Lung (tissue), 13 donors: Measurements from ENCODE around the gene PRPF39. TPM values are rescaled to one million over a fixed set of nuclear protein-coding genes. Genes with fewer than 3 reads are reported as not detected.
A peak's percentile ranks its signal among the peaks of the same experiment; 100 is the strongest.

Experiments used
- ATAC-seq: fragments of 200-7000 bp; cut with Tn5 transposase; one replicate; pipeline ENCODE4 v1.9.1; 2020; ENCODE audit warnings: moderate number of reproducible peaks; ENCODE audit not compliant: insufficient read depth, low FRiP score
- DNase-seq, 3 donors: peaks; one replicate each; pipeline ENCODE4 v3.0.0-alpha.2; 2013 to 2017
- H3K27ac ChIP-seq, 2 donors: one replicate each; pipeline ENCODE4 v1.5.1; 2013; ENCODE audit warnings: mild to moderate bottlenecking in 2 of 2, moderate library complexity in 2 of 2, control low read depth in 1 of 2, inconsistent platforms in 1 of 2, low read depth in 1 of 2, low read length in 1 of 2
- H3K27me3 ChIP-seq, 3 donors: one replicate each; pipeline ENCODE4 v1.5.1; 2013; ENCODE audit warnings: low read length in 2 of 3; ENCODE audit not compliant: control insufficient read depth in 3 of 3, insufficient read depth in 3 of 3
- H3K36me3 ChIP-seq, 4 donors: one replicate each; pipeline ENCODE4 v1.5.1; 2013; ENCODE audit warnings: low read length in 4 of 4, mild to moderate bottlenecking in 1 of 4, moderate library complexity in 1 of 4; ENCODE audit not compliant: control insufficient read depth in 4 of 4, insufficient read depth in 4 of 4
- H3K4me1 ChIP-seq, 5 donors: one replicate each; pipeline ENCODE4 v1.5.1; 2013; ENCODE audit warnings: low read length in 5 of 5, mild to moderate bottlenecking in 2 of 5, moderate library complexity in 1 of 5; ENCODE audit not compliant: control insufficient read depth in 5 of 5, insufficient read depth in 5 of 5
- H3K4me3 ChIP-seq: one replicate; pipeline ENCODE4 v1.5.1; 2013; ENCODE audit warnings: mild to moderate bottlenecking, control low read depth, moderate library complexity
- H3K9ac ChIP-seq, 2 donors: one replicate each; pipeline ENCODE4 v1.5.1; 2013; ENCODE audit warnings: low read length in 2 of 2, control low read depth in 1 of 2; ENCODE audit not compliant: insufficient read depth in 1 of 2
- H3K9me3 ChIP-seq, 4 donors: one replicate each; pipeline ENCODE4 v1.5.1; 2013; ENCODE audit warnings: low read length in 3 of 4, mild to moderate bottlenecking in 1 of 4, moderate library complexity in 1 of 4; ENCODE audit not compliant: control insufficient read depth in 4 of 4, insufficient read depth in 3 of 4
- CTCF ChIP-seq: IDR thresholded peaks from 2 replicates; pipeline ENCODE4 v1.5.1; 2012; ENCODE audit warnings: mild to moderate bottlenecking; ENCODE audit errors: control extremely low read depth, extremely low read depth
- polyA plus RNA-seq, 2 donors: library from polyadenylated mRNA; stranded (reverse); fragments of 200-250 nt; gene quantifications; one replicate each; pipeline ENCODE4 v1.2.1, GENCODE V29; 2013
- small RNA-seq: library from RNA; depleted of rRNA; stranded (forward); fragments of <200 nt; gene quantifications from one replicate; pipeline ENCODE3, GENCODE V24; 2014; ENCODE audit warnings: low replicate concordance
- total RNA-seq, 2 donors: library from RNA; depleted of rRNA in 1 of 2; stranded (reverse); fragments of >200 nt in 1 of 2; gene quantifications; one replicate each; pipeline ENCODE4 v1.2.1, GENCODE V29; 2014 to 2021
- donor health status: control.
- donor health status: control.
- donor health status: Bipolar disorder and iron deficiency.
- donor health status: healthy.
- donor health status: DM: yes; HTN: yes; CAD: no.

PRPF39 gene
- total and polyA plus RNA-seq, 4 donors = 10.9 to 79.7 (median 29.7) TPM

- TF ChIP-seq CTCF = no peak
- no peaks in the 10 kb centered on the region for H3K9me3 ChIP-seq
- no peaks in the 10 kb centered on the region for H3K27me3 ChIP-seq
- no peak overlapping the region for H3K27ac ChIP-seq
- no peak for ATAC-seq
- no peak overlapping the region for H3K4me3 ChIP-seq
- peaks cover 0 to 2% (median under 1%) of the 10 kb centered on the region in 4 donors for H3K36me3 ChIP-seq
- no peak for DNase-seq
- H3K4me1 ChIP-seq = no peaks in the 10 kb centered on the region
- H3K9ac ChIP-seq = no peak overlapping the region
These were observed 72.2 kb downstream of the PRPF39 start for GRCh38 chr14:45156067-45156466.

Small RNA genes within 50 kb of the gene (small RNA-seq; reads per million reads assigned to genes)
- not detected for gene RF00151
- 2,953 reads per million, percentile 100 among the genes with 10 or more reads in this experiment for gene SNORD127

Other genes starting within 250 kb of the PRPF39 start
- gene KLHL28, start 122.2 kb upstream of the PRPF39 start, total RNA-seq = 10 to 100 TPM; 14.6 to 29.0 TPM
- 1 to 10 TPM; 2.6 to 4.4 TPM for gene KLHL28, start 122.2 kb upstream of the PRPF39 start, polyA plus RNA-seq
- gene TOGARAM1, start 121.9 kb upstream of the PRPF39 start, total RNA-seq = 10 to 100 TPM; 18.0 to 52.0 TPM
- 1 to 10 TPM; 4.2 to 4.7 TPM for gene TOGARAM1, start 121.9 kb upstream of the PRPF39 start, polyA plus RNA-seq
- gene FKBP3, start 50.4 kb downstream of the PRPF39 start, total RNA-seq = 10 to 100 TPM; 30.6 to 41.9 TPM
- gene FKBP3, start 50.4 kb downstream of the PRPF39 start, polyA plus RNA-seq = 10 to 100 TPM; 40.1 to 76.5 TPM
- gene FANCM, start 51.8 kb downstream of the PRPF39 start, total RNA-seq = 10 to 100 TPM in 1 of 2 donors, 1 to 10 TPM in 1; 5.0 to 13.6 TPM
- gene FANCM, start 51.8 kb downstream of the PRPF39 start, polyA plus RNA-seq = 1 to 10 TPM in 1 of 2 donors, under 1 TPM in 1; 0.88 to 3.6 TPM
- 10 to 100 TPM; 17.0 to 46.1 TPM for gene MIS18BP1, start 169.1 kb downstream of the PRPF39 start, total RNA-seq
- gene MIS18BP1, start 169.1 kb downstream of the PRPF39 start, polyA plus RNA-seq = 10 to 100 TPM in 1 of 2 donors, 1 to 10 TPM in 1; 6.8 to 10.3 TPM